Caco-2 (cell line): ENCODE results near the gene SLC4A11. TPM values are rescaled to one million over a fixed set of nuclear protein-coding genes. Genes with fewer than 3 reads are reported as not detected.

Experiments used
- BruUV-seq: library from RNA; stranded (reverse); fragments of 400-500 nt; replicated peaks from 2 replicates; lab custom pipeline; 2021; lab: Mats Ljungman, UMichigan
- CTCF ChIA-PET: fragments of 300-600 bp; sonication (Branson Sonifier 250); formaldehyde crosslinking; loops from one replicate; lab custom pipeline; 2022; ENCODE audit warnings: antibody characterized with exemption; lab: Charles Lee
- POLR2A ChIA-PET: fragments of 300-600 bp; sonication (Branson Sonifier 250); formaldehyde crosslinking; loops from one replicate; lab custom pipeline; 2022; ENCODE audit warnings: antibody characterized with exemption; lab: Charles Lee
- DNase-seq, 2 experiments: peaks; one replicate each; pipeline versions ENCODE4 v3.0.0 to v3.0.0-alpha.2; 2020 to 2022
- H3K27me3 ChIP-seq: replicated peaks from 2 replicates; pipeline ENCODE4 v1.6.0; 2011; ENCODE audit warnings: low read length; ENCODE audit not compliant: control insufficient read depth, insufficient read depth
- H3K36me3 ChIP-seq: 2 replicates; pipeline ENCODE4 v1.5.1; 2011; ENCODE audit warnings: low read length; ENCODE audit not compliant: control insufficient read depth, insufficient read depth
- H3K4me1 ChIP-seq: fragments of 250-450 bp; sonication (Bioruptor Pico); 2 replicates; pipeline ENCODE4 v1.5.1; 2020; ENCODE audit warnings: mild to moderate bottlenecking
- H3K4me3 ChIP-seq: 2 replicates; pipeline ENCODE4 v1.5.1; 2011; ENCODE audit warnings: low read depth, mild to moderate bottlenecking, control low read depth, low read length
- H3K9me3 ChIP-seq: fragments of 250-450 bp; sonication (Bioruptor Pico); 2 replicates; pipeline ENCODE4 v1.5.1; 2020; ENCODE audit warnings: mild to moderate bottlenecking, moderate library complexity
- H3K27ac Mint-ChIP-seq: one replicate; pipeline ENCODE4 v1.8.0; 2022; ENCODE audit warnings: mixed read lengths; ENCODE audit not compliant: unreplicated experiment
- H3K27me3 Mint-ChIP-seq: one replicate; pipeline ENCODE4 v1.8.0; 2022; ENCODE audit warnings: mixed read lengths; ENCODE audit not compliant: insufficient read depth, unreplicated experiment
- H3K36me3 Mint-ChIP-seq: one replicate; pipeline ENCODE4 v1.8.0; 2022; ENCODE audit warnings: mild to moderate bottlenecking, mixed read lengths; ENCODE audit not compliant: insufficient read depth, unreplicated experiment
- H3K4me1 Mint-ChIP-seq: one replicate; pipeline ENCODE4 v1.8.0; 2022; ENCODE audit warnings: low read depth, mixed read lengths; ENCODE audit not compliant: unreplicated experiment
- H3K4me3 Mint-ChIP-seq: one replicate; pipeline ENCODE4 v1.8.0; 2022; ENCODE audit warnings: mild to moderate bottlenecking, moderate library complexity, mixed read lengths; ENCODE audit not compliant: unreplicated experiment
- H3K9me3 Mint-ChIP-seq: one replicate; pipeline ENCODE4 v1.8.0; 2022; ENCODE audit warnings: mixed read lengths; ENCODE audit not compliant: unreplicated experiment
- intact Hi-C: fragments of 100-400 bp; cut with micrococcal nuclease; formaldehyde crosslinking; loops from one replicate; pipeline ENCODE4 v1.10.0; 2022; ENCODE audit not compliant: unreplicated experiment
- total RNA-seq: library from RNA; stranded (reverse); gene quantifications from 2 replicates; pipeline ENCODE4 v1.2.3, GENCODE V29; 2022
- TF ChIP-seq, protein P1 (sequence below), 2 experiments: fragments of 200-600 bp in 1 of 2; IDR thresholded peaks; 1 replicate in 1 of 2; 2 replicates in 1 of 2; pipeline versions ENCODE4 v1.5.1 to v1.8.0; 2011 to 2022; ENCODE audit warnings: antibody characterized with exemption in 1 of 2, control low read depth in 1 of 2, inconsistent platforms in 1 of 2, low read depth in 1 of 2, low read length in 1 of 2, mild to moderate bottlenecking in 1 of 2, moderate library complexity in 1 of 2; ENCODE audit not compliant: insufficient read depth in 1 of 2, severe bottlenecking in 1 of 2, unreplicated experiment in 1 of 2

The SLC4A11 gene
- total RNA-seq, 1 experiment from 2014 or later = 9.5 TPM

DNA sequence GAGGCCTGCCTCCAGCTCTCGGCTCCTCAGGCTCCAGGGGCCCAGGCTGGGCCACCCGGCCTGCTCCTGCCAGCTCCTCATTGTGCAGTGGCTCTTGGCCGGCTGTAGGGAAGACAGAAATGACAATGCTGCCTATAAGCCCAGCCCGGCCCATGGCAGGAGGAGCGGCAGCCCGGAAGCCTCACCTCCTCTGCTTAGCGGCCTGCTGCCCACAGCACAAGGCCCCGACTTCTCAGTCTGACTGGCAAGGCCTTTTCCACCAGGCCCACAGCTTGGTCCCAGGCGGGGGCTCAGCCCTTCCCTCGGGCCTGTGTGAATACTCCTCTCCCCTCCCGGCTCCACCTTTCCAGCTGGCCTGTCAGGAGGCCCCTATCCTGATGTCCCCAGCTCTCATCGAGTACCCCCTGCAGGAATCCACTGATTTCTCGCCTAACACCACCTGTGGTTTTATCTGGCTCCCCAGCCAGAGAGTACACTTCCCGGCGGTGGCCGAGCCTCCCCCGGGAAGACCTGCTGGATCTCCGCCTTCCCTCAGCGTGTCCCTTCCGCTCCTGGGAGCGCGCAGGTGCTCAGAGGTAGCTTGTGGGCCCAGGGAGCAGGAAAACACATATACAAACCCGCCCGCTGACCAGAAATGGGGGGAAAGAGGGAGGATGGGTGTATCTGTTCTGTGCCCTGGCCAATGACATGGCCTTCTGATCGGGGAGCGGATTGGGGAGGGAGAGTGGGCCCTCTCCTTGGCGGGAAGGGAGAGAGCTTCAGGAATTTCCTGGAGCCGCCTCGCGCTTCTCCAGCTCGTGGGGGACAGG is 35.5 kb downstream of the SLC4A11 start:
- Histone ChIP-seq H3K4me1 (peaks cover 5% of the 10 kb centered on the region), H3K9me3 (no peaks in the 10 kb centered on the region), H3K4me3 (peak overlapping the region; percentile 85), H3K27me3 (no peaks in the 10 kb centered on the region), H3K36me3 (peaks cover 3% of the 10 kb centered on the region; the same call in 1 of the 2 replicates)
- ChIA-PET POLR2A (no interaction called here), CTCF (interaction anchor here (0.6 to 1.0 kb wide), 2 partner anchors 89 to 150 kb away, joined by 3 to 5 read pairs; no protein-coding TSS in a partner anchor)
- Mint-ChIP-seq H3K27me3 (no peaks in the 10 kb centered on the region), H3K27ac (peak overlapping the region; percentile 99), H3K36me3 (peaks cover 55% of the 10 kb centered on the region), H3K4me1 (no peaks in the 10 kb centered on the region), H3K9me3 (no peaks in the 10 kb centered on the region), H3K4me3 (peak overlapping the region; percentile 99)
- TSS peak; percentile 30 for BruUV-seq
- intact Hi-C loops = no loop called here
- peak in 1 of 2 experiments; percentile 34 for DNase-seq
- TF ChIP-seq, protein P1, sequence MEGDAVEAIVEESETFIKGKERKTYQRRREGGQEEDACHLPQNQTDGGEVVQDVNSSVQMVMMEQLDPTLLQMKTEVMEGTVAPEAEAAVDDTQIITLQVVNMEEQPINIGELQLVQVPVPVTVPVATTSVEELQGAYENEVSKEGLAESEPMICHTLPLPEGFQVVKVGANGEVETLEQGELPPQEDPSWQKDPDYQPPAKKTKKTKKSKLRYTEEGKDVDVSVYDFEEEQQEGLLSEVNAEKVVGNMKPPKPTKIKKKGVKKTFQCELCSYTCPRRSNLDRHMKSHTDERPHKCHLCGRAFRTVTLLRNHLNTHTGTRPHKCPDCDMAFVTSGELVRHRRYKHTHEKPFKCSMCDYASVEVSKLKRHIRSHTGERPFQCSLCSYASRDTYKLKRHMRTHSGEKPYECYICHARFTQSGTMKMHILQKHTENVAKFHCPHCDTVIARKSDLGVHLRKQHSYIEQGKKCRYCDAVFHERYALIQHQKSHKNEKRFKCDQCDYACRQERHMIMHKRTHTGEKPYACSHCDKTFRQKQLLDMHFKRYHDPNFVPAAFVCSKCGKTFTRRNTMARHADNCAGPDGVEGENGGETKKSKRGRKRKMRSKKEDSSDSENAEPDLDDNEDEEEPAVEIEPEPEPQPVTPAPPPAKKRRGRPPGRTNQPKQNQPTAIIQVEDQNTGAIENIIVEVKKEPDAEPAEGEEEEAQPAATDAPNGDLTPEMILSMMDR (IDR thresholded peaks at IDR 0.05; ENCODE audit: insufficient read depth in 1 of 2, low read depth in 1 of 2, low read length in 1 of 2, severe bottlenecking in 1 of 2, unreplicated experiment in 1 of 2) = no peak

DNA sequence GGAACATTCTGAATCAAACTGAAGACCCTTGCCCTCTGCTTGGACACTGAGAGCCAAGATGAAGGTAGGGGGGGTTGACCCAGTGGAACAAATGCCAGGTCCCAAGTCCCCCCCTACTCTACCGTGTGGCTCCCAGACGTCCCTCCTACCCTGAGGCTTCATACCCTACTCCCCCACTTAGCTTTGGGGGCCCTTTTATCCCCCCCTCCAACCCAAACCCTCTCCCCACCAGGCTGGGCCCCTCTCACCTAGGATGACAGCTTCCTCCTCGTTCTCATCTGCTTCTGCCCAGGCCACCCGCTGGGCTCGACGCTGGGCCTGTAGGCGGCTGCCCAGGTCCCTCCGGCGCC is 36.0 kb downstream of the SLC4A11 start:
- no peaks in the 10 kb centered on the region for H3K27me3 ChIP-seq
- H3K9me3 ChIP-seq = no peaks in the 10 kb centered on the region
- no peaks in the 10 kb centered on the region for H3K4me1 Mint-ChIP-seq
- no peaks in the 10 kb centered on the region for H3K27me3 Mint-ChIP-seq
- TF ChIP-seq, protein P1 (IDR thresholded peaks at IDR 0.05; ENCODE audit: insufficient read depth in 1 of 2, low read depth in 1 of 2, low read length in 1 of 2, severe bottlenecking in 1 of 2, unreplicated experiment in 1 of 2) = no peak
- H3K4me1 ChIP-seq = no peaks in the 10 kb centered on the region
- POLR2A ChIA-PET = no interaction called here
- intact Hi-C loops = no loop called here
- H3K9me3 Mint-ChIP-seq = no peaks in the 10 kb centered on the region
- peaks cover 3% of the 10 kb centered on the region; the same call in 1 of the 2 replicates for H3K36me3 ChIP-seq
- peak overlapping the region; percentile 99 for H3K4me3 Mint-ChIP-seq
- CTCF ChIA-PET = interaction anchor here (0.6 to 1.0 kb wide), 2 partner anchors 90 to 149 kb away, joined by 3 to 5 read pairs; no protein-coding TSS in a partner anchor
- no peak overlapping the region for H3K27ac Mint-ChIP-seq
- H3K36me3 Mint-ChIP-seq = peaks cover 58% of the 10 kb centered on the region
- no TSS peak for BruUV-seq
- peak overlapping the region; percentile 85 for H3K4me3 ChIP-seq
- no peak for DNase-seq

DNA sequence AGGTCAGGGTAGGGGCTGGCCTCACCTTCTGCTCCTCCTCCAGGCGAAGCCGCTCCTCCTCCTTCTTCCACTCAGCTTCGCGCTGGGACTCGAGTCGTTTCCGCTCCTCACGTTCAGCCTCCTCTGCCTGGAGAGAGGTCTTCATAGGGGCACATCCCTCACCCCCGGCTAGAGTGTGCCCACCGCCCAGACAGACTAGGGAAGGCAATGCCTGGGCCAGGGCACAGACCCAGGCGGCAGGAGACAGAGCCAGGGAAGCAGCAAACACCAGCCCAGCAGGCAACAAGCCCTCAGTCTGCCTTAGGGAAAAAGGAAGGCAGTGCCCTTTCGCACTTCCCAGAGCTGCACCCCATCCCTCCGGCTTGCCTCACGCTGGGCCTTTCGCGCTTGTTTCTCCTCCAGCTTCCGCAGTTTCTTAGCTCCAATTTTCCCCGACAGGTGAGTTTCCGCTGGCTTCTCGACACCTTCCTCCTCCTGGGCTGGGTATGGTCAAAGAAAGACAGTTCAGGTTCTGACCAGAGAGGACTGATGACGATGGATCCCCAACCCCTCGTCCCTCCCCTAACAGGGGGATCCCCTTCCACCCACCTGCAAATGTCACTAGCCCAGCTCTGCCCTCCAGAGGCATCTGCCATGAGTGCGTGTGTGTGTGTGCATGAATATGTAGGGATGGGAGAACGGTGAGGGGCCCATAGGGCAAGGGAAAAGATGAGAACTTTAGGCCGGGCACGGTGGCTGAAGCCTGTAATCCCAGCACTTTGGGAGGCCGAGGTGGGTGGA is 38.8 kb downstream of the SLC4A11 start:
- Histone ChIP-seq H3K4me3 (no peak overlapping the region), H3K27me3 (no peaks in the 10 kb centered on the region), H3K9me3 (no peaks in the 10 kb centered on the region), H3K4me1 (no peaks in the 10 kb centered on the region), H3K36me3 (peaks cover 6% of the 10 kb centered on the region)
- no peaks in the 10 kb centered on the region for H3K9me3 Mint-ChIP-seq
- no peaks in the 10 kb centered on the region for H3K27me3 Mint-ChIP-seq
- no peak overlapping the region for H3K27ac Mint-ChIP-seq
- DNase-seq = no peak
- H3K4me3 Mint-ChIP-seq = no peak overlapping the region
- H3K4me1 Mint-ChIP-seq = no peaks in the 10 kb centered on the region
- POLR2A ChIA-PET = no interaction called here
- intact Hi-C loops = no loop called here
- CTCF ChIA-PET = no interaction called here
- peaks cover 80% of the 10 kb centered on the region for H3K36me3 Mint-ChIP-seq
- BruUV-seq = no TSS peak
- TF ChIP-seq, protein P1 (IDR thresholded peaks at IDR 0.05; ENCODE audit: insufficient read depth in 1 of 2, low read depth in 1 of 2, low read length in 1 of 2, severe bottlenecking in 1 of 2, unreplicated experiment in 1 of 2) = no peak
